ENCODE results near the gene ZC3H7A. TPM values are rescaled to one million over a fixed set of nuclear protein-coding genes. Genes with fewer than 3 reads are reported as not detected.
A peak's percentile ranks its signal among the peaks of the same experiment; 100 is the strongest.
"Not testable (repeated sequence)": the region's sequence is repeated elsewhere in the genome, so short reads cannot be mapped to it uniquely, and the experiment has no call there.

Gene ZC3H7A
- polyA plus RNA-seq (ENCODE audit: insufficient read length), result 108 TPM
- long read RNA-seq, donor 1, partial matches to known transcripts, result 9 of 15 reads
- long read RNA-seq, donor 1, other reads (novel, unspliced or antisense), result 0 of 15 reads
- long read RNA-seq, donor 2, partial matches to known transcripts, result 0 of 5 reads
- long read RNA-seq, donor 2, other reads (novel, unspliced or antisense), result 0 of 5 reads
- long read RNA-seq, donor 3, transcript ZC3H7A-201 (23 exons, 3,825 nt), result major isoform, 5 of 18 reads
- long read RNA-seq, donor 3, partial matches to known transcripts, result 6 of 18 reads
- long read RNA-seq, donor 3, other reads (novel, unspliced or antisense), result 0 of 18 reads
- long read RNA-seq, donor 4, partial matches to known transcripts, result 0 of 1 reads
- long read RNA-seq, donor 4, other reads (novel, unspliced or antisense), result 0 of 1 reads
- long read RNA-seq, donor 5, transcript ZC3H7A-201 (23 exons, 3,825 nt), result major isoform, 5 of 8 reads
- long read RNA-seq, donor 5, partial matches to known transcripts, result 0 of 8 reads
- long read RNA-seq, donor 5, other reads (novel, unspliced or antisense), result 0 of 8 reads
- long read RNA-seq, donor 6, partial matches to known transcripts, result 10 of 18 reads
- long read RNA-seq, donor 6, other reads (novel, unspliced or antisense), result 0 of 18 reads
- long read RNA-seq, donor 7, partial matches to known transcripts, result 5 of 16 reads
- long read RNA-seq, donor 7, other reads (novel, unspliced or antisense), result 0 of 16 reads
- long read RNA-seq, donor 8, partial matches to known transcripts, result 0 of 4 reads
- long read RNA-seq, donor 8, other reads (novel, unspliced or antisense), result 0 of 4 reads

- DNase-seq, result peak; percentile 95
These were observed at the start of gene ZC3H7A for GRCh38 chr16:11797166-11797956. ZC3H7A (minus strand) TSS chr16:11797258; CDS start chr16:11782354, 14,904 bp downstream.

- no peak for DNase-seq
These were observed 47.4 kb upstream of the ZC3H7A start for GRCh38 chr16:11844499-11844898.

- DNase-seq, result no peak
These were observed 46.8 kb upstream of the ZC3H7A start for GRCh38 chr16:11843861-11844260.

GRCh38 chr16:11843206-11843605, 46.1 kb upstream of the ZC3H7A start:
- DNase-seq, result no peak

GRCh38 chr16:11841026-11841425, 44.0 kb upstream of the ZC3H7A start:
- DNase-seq, result no peak

- no peak for DNase-seq
These were observed 39.7 kb upstream of the ZC3H7A start for GRCh38 chr16:11836650-11837244.

- no peak for DNase-seq
These were observed 39.0 kb upstream of the ZC3H7A start for GRCh38 chr16:11835891-11836649.

GRCh38 chr16:11835309-11835708, 38.3 kb upstream of the ZC3H7A start:
- DNase-seq, result no peak

GRCh38 chr16:11833951-11834695, 37.1 kb upstream of the ZC3H7A start:
- DNase-seq, result no peak

- no peak for DNase-seq
These were observed 31.6 kb upstream of the ZC3H7A start for GRCh38 chr16:11828696-11829095.

GRCh38 chr16:11825520-11826165, 28.6 kb upstream of the ZC3H7A start:
- not testable (repeated sequence) for DNase-seq

GRCh38 chr16:11824362-11824761, 27.3 kb upstream of the ZC3H7A start:
- no peak for DNase-seq

- not testable (repeated sequence) for DNase-seq
These were observed 26.6 kb upstream of the ZC3H7A start for GRCh38 chr16:11823645-11824044.

GRCh38 chr16:11819798-11820197, 22.7 kb upstream of the ZC3H7A start:
- no peak for DNase-seq

GRCh38 chr16:11818970-11819369, 21.9 kb upstream of the ZC3H7A start:
- not testable (repeated sequence) for DNase-seq

- DNase-seq, result no peak
These were observed 19.1 kb upstream of the ZC3H7A start for GRCh38 chr16:11816123-11816522.

GRCh38 chr16:11814800-11815199, 17.7 kb upstream of the ZC3H7A start:
- DNase-seq, result not testable (repeated sequence)

- no peak for DNase-seq
These were observed 9.7 kb upstream of the ZC3H7A start for GRCh38 chr16:11806721-11807120.

- no peak for DNase-seq
These were observed 8.5 kb upstream of the ZC3H7A start for GRCh38 chr16:11805556-11805955.
